ENCODE measurements around the gene NAGLU.
"Not testable (repeated sequence)": the region's sequence is repeated elsewhere in the genome, so short reads cannot be mapped to it uniquely, and the experiment has no call there.

NAGLU gene

GRCh38 chr17:42545755-42546505 lies 9.9 kb downstream of the NAGLU start:
- not testable (repeated sequence) for DNase-seq

- no peak for DNase-seq
Observed at GRCh38 chr17:42547001-42547461, 11.0 kb downstream of the NAGLU start.

DNA sequence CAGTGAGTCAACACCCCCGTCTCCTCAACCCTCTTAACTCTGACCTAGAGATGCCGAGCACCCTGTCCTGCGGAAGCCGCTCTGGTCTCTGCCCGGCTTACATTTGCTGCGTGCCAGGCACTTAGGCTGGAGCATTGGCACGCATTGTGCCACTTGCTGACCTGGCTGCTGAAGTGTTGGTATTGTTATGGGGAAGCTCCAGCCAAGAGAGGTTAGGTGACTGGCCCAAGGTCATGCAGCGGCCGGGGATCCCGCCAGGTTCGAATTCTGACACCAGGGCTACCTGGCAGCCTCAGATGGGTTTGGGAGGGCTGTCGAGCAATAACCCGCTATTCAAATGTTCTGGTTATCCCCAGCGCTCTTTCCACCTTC lies 11.6 kb downstream of the NAGLU start:
- DNase-seq, result no peak

DNA sequence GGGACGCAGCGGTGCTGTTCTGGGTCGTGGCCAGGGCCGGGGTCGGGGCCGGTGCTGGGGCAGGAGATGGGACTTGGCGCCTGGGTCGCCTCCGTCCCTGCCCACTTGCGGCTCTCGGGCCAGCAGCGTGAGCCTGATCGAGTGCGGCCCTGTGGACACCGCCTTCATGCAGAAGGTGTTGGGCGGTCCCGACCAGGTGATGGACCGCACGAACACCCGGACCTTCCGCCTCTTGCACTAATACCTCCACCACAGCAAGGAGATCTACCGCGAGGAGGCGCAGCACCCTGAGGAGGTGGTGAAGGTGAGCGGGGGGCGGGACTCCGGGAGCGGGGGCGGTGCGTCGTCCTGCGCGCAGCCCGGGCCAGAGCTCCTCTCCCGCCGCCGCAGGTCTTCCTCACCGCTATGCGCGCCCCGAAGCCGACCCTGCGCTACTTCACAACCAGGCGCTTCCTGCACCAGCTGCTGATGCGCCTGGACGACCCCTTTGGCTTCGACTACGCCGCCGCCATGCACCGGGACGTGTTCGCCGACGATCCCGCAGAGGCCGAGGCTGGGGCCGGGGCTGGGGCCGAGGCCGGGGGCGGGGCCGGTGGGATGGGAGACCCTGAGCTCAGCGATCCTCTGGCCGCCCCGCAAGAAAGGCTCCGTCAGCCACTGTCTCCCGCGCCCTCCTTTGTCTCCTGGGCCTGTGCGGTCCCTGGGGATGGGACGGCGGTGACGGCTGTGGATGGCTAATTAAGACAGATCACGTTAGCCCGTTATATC lies 12.2 kb downstream of the NAGLU start:
- DNase-seq, result no peak

GRCh38 chr17:42548993-42549755 lies 13.1 kb downstream of the NAGLU start:
- DNase-seq, result no peak

DNA sequence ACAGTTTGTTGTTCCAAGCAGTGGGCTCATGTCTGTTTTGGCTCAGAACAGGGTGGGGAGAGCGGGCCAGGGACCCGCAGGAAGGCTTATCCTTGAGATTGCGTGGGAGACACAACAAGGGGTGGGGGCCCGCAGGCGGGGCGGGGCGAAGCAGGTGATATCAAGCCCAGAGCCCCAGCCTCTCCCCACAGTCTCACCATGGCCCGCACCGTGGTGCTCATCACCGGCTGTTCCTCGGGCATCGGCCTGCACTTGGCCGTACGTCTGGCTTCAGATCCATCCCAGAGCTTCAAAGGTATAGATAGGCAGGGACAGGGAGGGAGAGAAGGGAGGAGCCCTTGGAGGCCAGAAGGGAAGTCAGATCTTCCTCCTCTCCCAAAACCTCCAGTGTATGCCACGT lies 16.7 kb downstream of the NAGLU start, which contains the start of gene HSD17B1:
HSD17B1 (plus strand) TSS at position 188 of the 400 bp plus-strand sequence; CDS start at position 199, 11 bp downstream.
- not testable (repeated sequence) for DNase-seq

GRCh38 chr17:42553161-42553818 lies 17.2 kb downstream of the NAGLU start:
- no peak for DNase-seq

DNA sequence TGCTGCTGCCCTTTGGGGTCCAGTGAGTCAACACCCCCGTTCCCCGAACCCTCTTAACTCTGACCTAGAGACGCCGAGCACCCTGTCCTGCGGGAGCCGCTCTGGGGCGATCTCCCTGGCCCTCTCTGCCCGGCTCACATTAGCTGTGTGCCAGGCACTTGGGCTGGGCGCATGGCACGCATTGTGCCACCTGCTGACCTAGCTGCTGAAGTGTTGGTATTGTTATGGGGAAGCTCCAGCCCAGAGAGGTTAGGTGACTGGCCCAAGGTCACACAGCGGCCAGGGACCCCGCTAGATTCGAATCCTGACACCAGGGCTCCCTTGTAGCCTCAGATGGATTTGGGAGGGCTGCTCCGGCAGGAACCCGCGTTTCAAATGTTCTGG lies 17.8 kb downstream of the NAGLU start:
- DNase-seq, result no peak

GRCh38 chr17:42554250-42555121 lies 18.4 kb downstream of the NAGLU start:
- DNase-seq, result peak; percentile 73

- no peak for DNase-seq
Observed at GRCh38 chr17:42555122-42555622, 19.1 kb downstream of the NAGLU start.

- not testable (repeated sequence) for DNase-seq
Observed at GRCh38 chr17:42555961-42556617, 20.0 kb downstream of the NAGLU start.

- DNase-seq, result no peak
Observed at GRCh38 chr17:42559075-42559474, 23.0 kb downstream of the NAGLU start.

DNA sequence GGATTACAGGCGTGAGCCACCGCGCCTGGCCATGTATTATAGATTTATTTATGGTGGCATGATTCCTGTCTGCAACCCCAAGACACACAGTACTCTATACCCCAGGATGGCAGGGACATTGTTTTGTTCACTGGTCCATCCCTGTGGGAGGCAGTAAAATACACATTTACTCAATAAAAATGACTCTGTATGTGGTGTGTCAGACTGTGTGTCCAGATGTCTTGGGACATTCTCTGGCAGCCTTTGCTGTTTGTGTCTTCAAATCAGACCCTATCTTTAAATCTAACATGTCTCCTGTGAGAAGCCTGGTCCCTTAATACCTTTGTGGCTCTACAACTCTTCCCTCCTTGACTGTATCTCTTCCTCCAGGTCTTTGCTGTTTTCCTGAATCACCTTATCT lies 24.2 kb downstream of the NAGLU start:
- no peak for DNase-seq

- DNase-seq, result peak; percentile 98
Observed at GRCh38 chr17:42561897-42562387, 25.9 kb downstream of the NAGLU start, which contains the start of gene COASY. TSS of gene COASY (plus strand) at chr17:42562148. CDS start at chr17:42562623, 475 bp downstream.

GRCh38 chr17:42562388-42563142 lies 26.5 kb downstream of the NAGLU start:
- peak; percentile 20 for DNase-seq

GRCh38 chr17:42563143-42563509 lies 27.1 kb downstream of the NAGLU start:
- no peak for DNase-seq

DNA sequence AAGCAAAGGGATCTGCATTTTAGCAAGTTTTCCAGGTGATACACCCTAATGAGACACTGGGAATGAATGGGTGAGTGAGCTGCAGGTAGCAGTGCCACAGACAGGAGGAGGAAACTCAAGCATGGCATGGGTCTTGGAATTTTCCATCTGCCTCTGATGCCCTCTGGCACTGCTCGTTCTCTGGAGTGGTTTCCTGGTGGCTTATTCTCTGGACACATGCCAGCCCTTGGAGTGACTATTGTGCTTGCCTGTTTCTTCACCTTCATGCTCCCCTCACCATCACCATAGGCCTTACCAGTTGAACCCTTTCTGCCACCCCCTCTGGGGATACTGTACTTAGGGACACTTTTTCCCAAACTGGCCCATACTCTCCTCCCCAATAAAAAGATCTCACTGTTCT lies 27.5 kb downstream of the NAGLU start:
- no peak for DNase-seq

DNA sequence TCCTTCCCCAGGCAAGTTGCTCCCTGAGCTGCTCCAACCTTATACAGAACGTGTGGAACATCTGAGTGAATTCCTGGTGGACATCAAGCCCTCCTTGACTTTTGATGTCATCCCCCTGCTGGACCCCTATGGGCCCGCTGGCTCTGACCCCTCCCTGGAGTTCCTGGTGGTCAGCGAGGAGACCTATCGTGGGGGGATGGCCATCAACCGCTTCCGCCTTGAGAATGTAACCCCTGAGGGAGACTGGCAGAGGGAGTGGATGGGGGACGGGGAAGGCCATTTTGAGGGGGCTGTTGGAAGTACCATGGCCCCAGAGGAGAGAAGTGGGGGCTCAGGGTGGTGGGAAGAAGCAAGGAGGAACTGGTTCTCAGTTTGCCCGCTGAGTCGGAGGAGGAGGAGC lies 27.9 kb downstream of the NAGLU start:
- DNase-seq, result no peak

- DNase-seq, result no peak
Observed at GRCh38 chr17:42564815-42565522, 28.9 kb downstream of the NAGLU start.

Data from inflammatory macrophage treated with lipopolysaccharide for 4 hours (primary cell).